Measurements from ENCODE around the gene ECHDC3.

ECHDC3 gene

DNA sequence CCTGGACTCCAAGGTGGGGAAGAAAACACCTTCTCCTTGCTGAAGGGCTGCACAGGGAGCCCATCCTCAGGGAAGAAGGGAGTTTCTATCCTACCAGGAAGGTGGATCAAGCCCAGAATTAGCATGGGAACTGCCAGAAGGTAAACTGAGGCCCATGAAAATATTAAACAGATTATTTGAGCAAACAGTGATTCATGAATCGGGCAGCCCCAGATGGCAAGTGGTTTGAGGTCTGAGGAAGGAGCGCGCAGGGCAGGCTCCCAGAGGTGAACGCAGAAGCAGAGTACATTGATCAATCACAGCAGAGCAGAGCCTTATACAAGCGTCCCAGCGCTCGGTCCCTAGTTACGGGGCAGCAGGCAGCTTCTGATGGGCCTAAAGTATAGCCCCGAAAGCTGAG, 45.2 kb downstream of the ECHDC3 start:
- DNase-seq, result no peak

- DNase-seq, result no peak
Measured at GRCh38 chr10:11787846-11788245, 45.7 kb downstream of the ECHDC3 start.

- no peak for DNase-seq
Measured at GRCh38 chr10:11789306-11789705, 47.1 kb downstream of the ECHDC3 start.

GRCh38 chr10:11789956-11790355, 47.8 kb downstream of the ECHDC3 start:
- DNase-seq, result no peak

DNA sequence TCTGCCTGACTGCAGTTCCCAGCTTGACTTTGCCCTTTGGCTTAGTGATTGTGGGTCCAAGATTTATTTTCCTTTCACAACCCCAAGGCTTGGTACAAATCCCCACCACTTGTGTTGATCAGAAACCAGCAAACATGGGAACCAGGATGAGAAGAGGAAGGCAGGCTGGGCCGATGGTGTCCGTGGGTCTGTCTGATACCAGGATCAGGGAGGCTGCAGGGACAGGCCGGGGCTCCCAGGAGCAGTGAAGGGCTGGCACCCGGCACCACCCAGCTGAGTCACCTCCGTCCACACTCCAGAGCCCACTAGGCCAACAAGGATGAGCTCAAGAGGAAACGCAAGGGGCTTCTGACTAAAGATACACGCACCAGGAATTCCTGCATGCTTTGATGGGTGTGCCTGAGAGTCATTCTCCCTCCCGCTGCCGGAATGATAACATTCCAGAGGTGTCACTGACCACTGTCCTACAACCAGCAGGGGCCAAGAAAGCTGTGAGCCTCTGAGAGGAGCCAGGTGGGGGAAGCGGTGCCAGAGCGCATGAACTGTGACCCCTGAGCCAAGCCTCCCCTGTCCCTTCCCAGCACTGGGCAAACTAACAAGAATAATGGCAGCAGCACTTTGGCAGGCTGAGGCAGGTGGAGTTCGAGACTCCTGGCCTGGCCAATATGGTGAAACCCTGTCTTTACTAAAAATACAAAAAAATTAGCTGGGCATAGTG, 51.7 kb downstream of the ECHDC3 start:
- no peak for DNase-seq

DNA sequence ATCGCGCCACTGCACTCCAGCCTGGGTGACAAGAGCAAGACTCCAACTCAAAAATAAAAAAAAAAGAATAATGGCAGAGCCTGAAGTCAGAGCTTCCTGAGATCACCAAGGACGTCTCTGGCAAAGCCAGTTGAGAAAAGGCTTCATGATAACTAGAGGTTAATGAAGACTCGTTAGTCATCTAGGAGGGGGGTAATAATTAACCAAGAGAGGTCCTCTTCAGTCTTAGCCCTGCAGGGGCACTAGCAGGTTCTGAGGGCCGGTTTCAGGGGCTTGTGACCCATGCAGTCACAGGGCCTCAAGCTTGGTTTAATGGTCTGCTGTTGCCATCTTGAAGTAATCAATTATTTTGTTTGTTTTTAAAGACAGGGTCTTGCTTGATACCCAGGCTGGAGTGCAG, 52.4 kb downstream of the ECHDC3 start:
- DNase-seq, result no peak

DNA sequence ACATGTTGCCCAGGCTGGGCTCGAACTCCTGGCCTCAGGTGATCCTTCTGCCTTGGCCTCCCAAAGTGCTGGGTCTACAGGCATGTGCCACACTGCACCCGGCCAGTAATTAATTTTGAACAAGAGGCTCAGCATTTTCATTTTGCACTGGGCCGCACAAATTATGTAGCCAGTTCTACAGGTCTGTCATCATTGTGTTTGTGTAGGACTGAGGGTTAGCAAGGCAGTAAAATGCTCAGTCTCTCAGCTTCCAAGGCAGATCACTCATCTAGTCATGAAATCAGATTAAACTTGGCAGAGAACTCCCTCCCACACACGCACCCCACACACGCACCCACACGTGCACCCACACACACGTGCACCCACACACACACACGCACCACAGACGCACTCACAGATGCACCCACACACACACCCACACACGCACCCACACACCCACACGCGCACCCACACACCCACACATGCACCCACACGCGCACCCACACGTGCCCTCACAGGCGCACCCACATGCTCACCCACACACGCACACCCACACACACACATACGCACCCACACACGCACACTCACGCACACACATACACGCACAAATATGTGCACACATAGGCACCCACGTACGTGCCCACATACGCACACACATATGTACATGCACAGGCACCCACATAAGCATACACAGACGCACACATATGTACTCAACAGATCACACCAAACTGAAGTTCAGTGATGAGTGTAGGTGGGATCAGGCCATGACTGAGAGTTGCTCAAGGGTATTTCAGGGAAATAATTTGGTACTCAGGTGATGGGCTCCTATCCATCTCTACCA, 53.1 kb downstream of the ECHDC3 start:
- no peak for DNase-seq

- no peak for DNase-seq
Measured at GRCh38 chr10:11796474-11796873, 54.3 kb downstream of the ECHDC3 start.

- no peak for DNase-seq
Measured at GRCh38 chr10:11797281-11797680, 55.1 kb downstream of the ECHDC3 start.

DNA sequence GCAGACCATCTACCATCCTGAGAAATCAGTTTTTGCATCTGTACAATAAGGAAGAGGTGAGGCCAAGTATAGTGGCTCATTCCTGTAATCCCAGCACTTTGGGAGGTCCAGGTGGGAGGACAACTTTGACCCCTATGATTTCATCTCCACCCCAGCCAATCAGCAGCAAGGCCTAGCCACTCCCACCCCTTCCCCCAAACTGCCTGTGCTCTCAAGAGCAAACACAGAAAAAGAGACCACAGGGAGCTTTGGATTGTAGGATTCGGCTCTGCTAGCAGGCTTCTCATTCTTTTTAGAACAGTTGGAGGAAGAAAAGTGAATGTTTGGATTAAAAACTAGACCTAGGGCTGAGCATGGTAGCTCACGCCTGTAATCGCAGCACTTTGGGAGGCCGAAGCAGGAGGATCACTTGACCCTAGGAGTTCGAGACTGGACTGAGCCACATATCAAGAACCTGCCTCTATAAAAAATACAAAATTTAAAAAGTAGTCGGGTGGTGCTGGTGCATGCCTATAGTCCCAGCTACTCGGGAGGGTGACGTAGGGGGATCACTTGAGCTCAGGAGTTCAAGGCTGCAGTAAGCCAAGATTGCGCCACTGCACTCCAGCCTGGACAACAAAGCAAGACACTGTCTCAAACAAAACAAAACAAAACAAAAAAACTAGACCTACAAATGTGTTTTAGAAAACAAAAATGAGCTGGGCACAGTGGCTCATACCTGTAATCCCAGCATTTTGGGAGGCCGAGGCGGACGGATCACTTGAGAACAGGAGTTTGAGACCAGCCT, 55.9 kb downstream of the ECHDC3 start:
- no peak for DNase-seq

GRCh38 chr10:11798845-11799735, 56.9 kb downstream of the ECHDC3 start:
- DNase-seq, result no peak

- DNase-seq, result no peak
Measured at GRCh38 chr10:11799736-11800080, 57.5 kb downstream of the ECHDC3 start.

- DNase-seq, result no peak
Measured at GRCh38 chr10:11804336-11804735, 62.2 kb downstream of the ECHDC3 start.

DNA sequence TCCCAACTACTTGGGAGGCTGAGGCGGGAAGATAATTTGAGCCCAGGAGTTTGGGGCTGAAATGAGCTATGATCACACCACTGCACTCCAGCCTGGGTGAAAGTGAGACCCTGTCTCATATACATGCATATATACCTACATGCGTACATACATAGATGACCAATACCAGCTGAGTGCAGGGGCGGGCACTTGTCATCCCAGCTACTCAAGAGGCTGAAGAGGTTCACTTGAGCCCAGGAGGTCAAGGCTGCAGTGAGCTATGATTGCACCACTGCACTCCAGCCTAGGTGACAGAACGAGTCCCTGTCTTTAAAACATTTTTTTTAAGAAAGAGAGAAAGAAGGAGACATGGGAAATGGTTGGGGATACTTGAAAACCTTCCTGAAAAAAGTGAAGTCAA, 63.6 kb downstream of the ECHDC3 start:
- no peak for DNase-seq

DNA sequence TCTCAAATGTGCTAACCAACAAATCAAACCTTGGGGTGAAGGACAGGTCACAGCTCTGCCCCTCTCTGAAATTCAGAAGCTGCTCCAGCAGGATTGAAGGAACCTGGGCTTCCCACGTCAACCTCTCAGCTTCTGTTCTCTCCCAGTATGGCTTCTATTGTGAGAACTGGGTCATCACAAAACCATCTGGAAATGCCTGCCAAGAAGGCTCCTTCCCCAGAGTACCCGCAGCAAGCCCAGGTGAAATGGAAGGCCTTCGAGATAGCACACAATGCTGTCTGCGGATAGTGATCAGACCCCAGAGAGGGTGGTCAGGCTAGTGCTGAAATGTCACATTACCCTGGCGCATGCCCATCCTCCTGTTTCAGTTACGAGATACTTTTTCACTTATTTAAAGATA, 64.5 kb downstream of the ECHDC3 start:
- DNase-seq, result no peak

DNA sequence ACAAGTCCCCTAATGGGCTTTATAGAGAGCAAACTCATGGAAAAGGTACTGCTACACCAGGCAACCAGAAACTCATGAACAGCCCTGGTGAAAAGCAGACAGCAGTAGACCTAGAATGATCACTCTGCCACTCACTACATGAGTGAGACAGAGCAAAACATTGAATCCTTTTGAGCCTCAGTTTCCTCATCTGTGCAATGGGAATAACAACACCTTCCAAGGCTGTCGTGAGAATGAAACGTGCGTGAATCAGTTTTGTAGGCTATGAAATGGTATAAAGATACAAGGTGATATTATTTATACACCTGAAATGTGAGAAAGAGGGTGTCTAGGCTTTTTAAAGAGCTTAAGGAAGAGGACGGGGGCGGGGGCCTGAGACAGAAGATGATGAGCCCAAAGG, 66.6 kb downstream of the ECHDC3 start:
- no peak for DNase-seq

GRCh38 chr10:11810313-11810766, 68.2 kb downstream of the ECHDC3 start:
- no peak for DNase-seq

- no peak for DNase-seq
Measured at GRCh38 chr10:11810973-11811372, 68.8 kb downstream of the ECHDC3 start.

- no peak for DNase-seq
Measured at GRCh38 chr10:11813177-11813576, 71.0 kb downstream of the ECHDC3 start.
